Neural cell (in vitro differentiated cells): Measurements from ENCODE around the gene NDFIP1. TPM values are rescaled to one million over a fixed set of nuclear protein-coding genes. Genes with fewer than 3 reads are reported as not detected.

Experiments used
- H2AFZ ChIP-seq: fragments of 200-600, 300-800 bp; sonication (generic), shearing (Covaris generic); 2 replicates; pipeline ENCODE4 v1.6.0; 2014; ENCODE audit warnings: low read depth, mild to moderate bottlenecking, antibody characterized with exemption, low read length, moderate library complexity
- H3F3A ChIP-seq: fragments of 200-600 bp; shearing (Covaris generic); 2 replicates; pipeline ENCODE4 v1.6.1; 2016; ENCODE audit warnings: mild to moderate bottlenecking, moderate library complexity, mixed read lengths, antibody characterized with exemption, low read length; ENCODE audit not compliant: insufficient read depth, poor library complexity, severe bottlenecking
- H3K27ac ChIP-seq: fragments of 200-600, 300-800 bp; sonication (generic), shearing (Covaris generic); 2 replicates; pipeline ENCODE4 v1.5.1; 2014; ENCODE audit warnings: mild to moderate bottlenecking, low read length, moderate library complexity
- H3K27me3 ChIP-seq: fragments of 300-800, 200-600 bp; sonication (generic), shearing (Covaris generic); 2 replicates; pipeline ENCODE4 v1.6.0; 2014; ENCODE audit warnings: mild to moderate bottlenecking, low read depth, low read length, moderate library complexity; ENCODE audit not compliant: insufficient read depth
- H3K36me3 ChIP-seq: fragments of 300-800, 200-600 bp; sonication (generic), shearing (Covaris generic); 2 replicates; pipeline ENCODE4 v1.5.1; 2014; ENCODE audit warnings: mild to moderate bottlenecking, antibody characterized with exemption, low read length, moderate library complexity; ENCODE audit not compliant: insufficient read depth
- H3K4me2 ChIP-seq: fragments of 300-800, 200-600 bp; sonication (generic), shearing (Covaris generic); 2 replicates; pipeline ENCODE4 v1.6.0; 2014; ENCODE audit warnings: mild to moderate bottlenecking, low read length
- H3K4me3 ChIP-seq: fragments of 300-800, 200-600 bp; sonication (generic), shearing (Covaris generic); 2 replicates; pipeline ENCODE4 v1.5.1; 2014; ENCODE audit warnings: mild to moderate bottlenecking, low read length, moderate library complexity
- H3K79me2 ChIP-seq: fragments of 200-600 bp; shearing (Covaris generic); replicated peaks from 2 replicates; pipeline ENCODE4 v1.6.0; 2014; ENCODE audit warnings: mild to moderate bottlenecking, low read length, moderate library complexity; ENCODE audit not compliant: insufficient read depth
- H3K9ac ChIP-seq: fragments of 300-800, 200-600 bp; sonication (generic), shearing (Covaris generic); 2 replicates; pipeline ENCODE4 v1.6.1; 2016; ENCODE audit warnings: mild to moderate bottlenecking, low read length, mixed read lengths
- H3K9me2 ChIP-seq: fragments of 200-600 bp; shearing (Covaris generic); 2 replicates; pipeline ENCODE4 v1.6.1; 2016; ENCODE audit warnings: mild to moderate bottlenecking, low read length, mixed read lengths; ENCODE audit not compliant: insufficient read depth
- H3K9me3 ChIP-seq: fragments of 200-600, 300-800 bp; sonication (generic), shearing (Covaris generic); 2 replicates; pipeline ENCODE4 v1.6.1; 2016; ENCODE audit warnings: mild to moderate bottlenecking, mixed run types, low read length, moderate library complexity, mixed read lengths
- H4K20me1 ChIP-seq: fragments of 200-600 bp; shearing (Covaris generic); 2 replicates; pipeline ENCODE4 v1.6.1; 2016; ENCODE audit warnings: mild to moderate bottlenecking, mixed run types; ENCODE audit not compliant: insufficient read depth
- CTCF ChIP-seq: fragments of 450-650 bp; IDR thresholded peaks from 2 replicates; pipeline ENCODE4 v1.5.1; 2014; ENCODE audit warnings: antibody characterized with exemption, mild to moderate bottlenecking, moderate library complexity; ENCODE audit not compliant: poor library complexity, severe bottlenecking
- EP300 ChIP-seq: fragments of 450-650 bp; conservative IDR thresholded peaks from 2 replicates; pipeline ENCODE4 v1.6.1; 2014; ENCODE audit warnings: antibody characterized with exemption, mild to moderate bottlenecking, moderate library complexity; ENCODE audit not compliant: poor library complexity, severe bottlenecking
- EZH2 ChIP-seq: fragments of 200-600, 300-800 bp; shearing (Covaris generic), sonication (generic); IDR thresholded peaks from 2 replicates; pipeline ENCODE4 v1.6.1; 2014; ENCODE audit warnings: antibody characterized with exemption, low read length, borderline replicate concordance, mild to moderate bottlenecking; ENCODE audit not compliant: insufficient read depth, poor library complexity, severe bottlenecking
- MXI1 ChIP-seq: fragments of 450-650 bp; conservative IDR thresholded peaks from 2 replicates; pipeline ENCODE4 v1.6.1; 2014; ENCODE audit warnings: antibody characterized with exemption, mild to moderate bottlenecking; ENCODE audit not compliant: poor library complexity, severe bottlenecking
- POLR2AphosphoS5 ChIP-seq: IDR thresholded peaks from 2 replicates; pipeline ENCODE4 v1.6.1; 2012
- RAD21 ChIP-seq: fragments of 450-650 bp; conservative IDR thresholded peaks from 2 replicates; pipeline ENCODE4 v1.6.1; 2014; ENCODE audit warnings: antibody characterized with exemption, mild to moderate bottlenecking, moderate library complexity
- REST ChIP-seq: IDR thresholded peaks from 2 replicates; pipeline ENCODE4 v1.6.1; 2012; ENCODE audit warnings: borderline replicate concordance
- SMC3 ChIP-seq: fragments of 450-650 bp; conservative IDR thresholded peaks from 2 replicates; pipeline ENCODE4 v1.6.1; 2014; ENCODE audit warnings: antibody characterized with exemption, mild to moderate bottlenecking, moderate library complexity; ENCODE audit not compliant: poor library complexity
- TAF1 ChIP-seq: IDR thresholded peaks from 2 replicates; pipeline ENCODE4 v1.6.1; 2012; ENCODE audit warnings: low read depth
- polyA plus RNA-seq: library from polyadenylated mRNA; depleted of rRNA; stranded (reverse); fragments of >200 nt; gene quantifications from 2 replicates; pipeline ENCODE4 v1.2.3, GENCODE V29; 2014

NDFIP1 gene
- polyA plus RNA-seq, 1 donor from 2014 or later: 99.7 TPM

- Histone ChIP-seq H4K20me1 (no peaks in the 10 kb centered on the region), H3K9me2 (no peaks in the 10 kb centered on the region), H3K4me2 (no peak overlapping the region), H3K36me3 (no peaks in the 10 kb centered on the region), H3K27ac (no peak overlapping the region), H3F3A (no peaks in the 10 kb centered on the region), H3K27me3 (no peaks in the 10 kb centered on the region), H2AFZ (no peak overlapping the region), H3K9me3 (no peaks in the 10 kb centered on the region), H3K79me2 (no peaks in the 10 kb centered on the region), H3K9ac (no peak overlapping the region), H3K4me3 (no peak overlapping the region)
- TF ChIP-seq REST: no peak
Measured at GRCh38 chr5:142182840-142183239, 74.3 kb downstream of the NDFIP1 start.

- H3K9ac ChIP-seq: no peak overlapping the region
- H2AFZ ChIP-seq: no peak overlapping the region
- H3K9me2 ChIP-seq: no peaks in the 10 kb centered on the region
- TF ChIP-seq EP300 (no peak), SMC3 (no peak), EZH2 (no peak), POLR2AphosphoS5 (no peak), TAF1 (no peak), RAD21 (no peak), REST (no peak), CTCF (no peak), MXI1 (no peak)
- H3K9me3 ChIP-seq: no peaks in the 10 kb centered on the region
- no peaks in the 10 kb centered on the region for H4K20me1 ChIP-seq
- no peak overlapping the region for H3K4me3 ChIP-seq
- H3K4me2 ChIP-seq: no peak overlapping the region
- H3K36me3 ChIP-seq: no peaks in the 10 kb centered on the region
- H3K79me2 ChIP-seq: no peaks in the 10 kb centered on the region
- no peaks in the 10 kb centered on the region for H3F3A ChIP-seq
- H3K27me3 ChIP-seq: no peaks in the 10 kb centered on the region
- H3K27ac ChIP-seq: no peak overlapping the region
Measured at GRCh38 chr5:142183561-142183960, 75.0 kb downstream of the NDFIP1 start.
